Measurements from ENCODE around the gene TRIM41.

Gene TRIM41

DNA sequence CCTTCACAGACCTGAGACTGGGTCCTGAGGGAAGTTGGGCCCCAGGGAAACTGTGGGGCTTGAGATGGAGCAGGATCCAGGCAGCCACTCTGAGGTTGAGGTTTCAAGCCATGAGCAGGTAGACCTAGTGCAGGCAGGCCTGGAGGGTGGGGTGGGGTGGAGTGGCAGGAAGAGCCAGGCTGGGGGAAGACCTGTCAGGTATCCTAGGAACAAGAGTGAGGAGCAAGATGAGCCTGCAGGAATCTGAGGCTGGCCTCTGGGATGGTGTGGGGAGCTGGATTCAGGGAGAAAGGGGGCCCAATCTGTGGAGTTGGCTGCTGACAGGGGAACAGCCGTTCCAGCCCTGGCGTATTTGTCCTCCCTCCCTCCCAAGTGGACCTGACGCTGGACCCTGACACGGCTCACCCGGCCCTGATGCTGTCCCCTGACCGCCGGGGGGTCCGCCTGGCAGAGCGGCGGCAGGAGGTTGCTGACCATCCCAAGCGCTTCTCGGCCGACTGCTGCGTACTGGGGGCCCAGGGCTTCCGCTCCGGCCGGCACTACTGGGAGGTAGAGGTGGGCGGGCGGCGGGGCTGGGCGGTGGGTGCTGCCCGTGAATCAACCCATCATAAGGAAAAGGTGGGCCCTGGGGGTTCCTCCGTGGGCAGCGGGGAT is 10.8 kb downstream of the TRIM41 start:
- DNase-seq = peak; percentile 61

DNA sequence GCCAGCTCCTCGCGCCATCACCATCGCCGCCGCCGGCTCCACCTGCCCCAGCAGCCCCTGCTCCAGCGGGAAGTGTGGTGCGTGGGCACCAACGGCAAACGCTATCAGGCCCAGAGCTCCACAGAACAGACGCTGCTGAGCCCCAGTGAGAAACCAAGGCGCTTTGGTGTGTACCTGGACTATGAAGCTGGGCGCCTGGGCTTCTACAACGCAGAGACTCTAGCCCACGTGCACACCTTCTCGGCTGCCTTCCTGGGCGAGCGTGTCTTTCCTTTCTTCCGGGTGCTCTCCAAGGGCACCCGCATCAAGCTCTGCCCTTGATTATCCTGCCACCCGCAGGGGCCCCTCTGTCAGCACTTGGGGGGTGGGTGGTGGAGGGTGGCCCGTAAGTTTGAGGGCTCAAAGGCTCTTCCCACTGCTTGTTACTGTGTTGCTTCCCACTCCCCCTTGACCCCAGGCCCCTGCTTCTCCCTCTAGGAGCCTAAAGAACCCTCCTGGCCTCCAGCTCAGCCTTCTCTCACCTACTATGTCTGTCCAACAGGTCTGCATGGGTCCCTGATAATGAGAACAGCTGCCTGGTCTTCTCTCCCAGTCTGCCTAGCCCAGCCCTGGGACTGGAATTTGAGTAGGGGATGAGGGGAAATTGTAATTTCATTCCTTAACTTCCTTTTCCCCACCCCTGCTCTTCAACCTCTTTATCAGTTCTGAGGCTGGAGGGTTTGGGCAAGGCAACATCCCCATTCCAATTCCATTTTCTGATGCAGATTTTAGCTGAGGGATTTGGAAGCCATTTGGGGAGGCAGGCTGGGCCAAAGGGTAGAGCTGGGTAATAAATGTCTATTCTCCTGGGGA is 11.6 kb downstream of the TRIM41 start:
- peak; percentile 69 for DNase-seq

DNA sequence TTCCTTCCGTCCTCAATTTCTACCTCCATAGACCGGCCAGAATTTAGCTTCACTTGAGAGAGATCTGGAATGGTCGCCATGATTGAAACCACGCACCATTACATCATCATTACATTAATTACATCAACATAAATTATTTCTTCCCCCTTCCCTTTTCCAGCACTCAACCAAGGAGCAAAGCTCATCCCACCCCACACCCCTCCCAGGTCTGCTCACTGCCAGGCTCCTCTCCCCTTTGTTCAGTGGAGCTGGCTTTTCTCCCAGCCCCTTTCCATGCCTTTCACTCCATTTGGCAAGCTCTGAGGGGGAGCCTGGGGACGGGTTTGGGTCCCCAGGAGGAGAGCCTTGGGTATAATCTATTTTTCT is 12.2 kb downstream of the TRIM41 start:
- DNase-seq = no peak

DNA sequence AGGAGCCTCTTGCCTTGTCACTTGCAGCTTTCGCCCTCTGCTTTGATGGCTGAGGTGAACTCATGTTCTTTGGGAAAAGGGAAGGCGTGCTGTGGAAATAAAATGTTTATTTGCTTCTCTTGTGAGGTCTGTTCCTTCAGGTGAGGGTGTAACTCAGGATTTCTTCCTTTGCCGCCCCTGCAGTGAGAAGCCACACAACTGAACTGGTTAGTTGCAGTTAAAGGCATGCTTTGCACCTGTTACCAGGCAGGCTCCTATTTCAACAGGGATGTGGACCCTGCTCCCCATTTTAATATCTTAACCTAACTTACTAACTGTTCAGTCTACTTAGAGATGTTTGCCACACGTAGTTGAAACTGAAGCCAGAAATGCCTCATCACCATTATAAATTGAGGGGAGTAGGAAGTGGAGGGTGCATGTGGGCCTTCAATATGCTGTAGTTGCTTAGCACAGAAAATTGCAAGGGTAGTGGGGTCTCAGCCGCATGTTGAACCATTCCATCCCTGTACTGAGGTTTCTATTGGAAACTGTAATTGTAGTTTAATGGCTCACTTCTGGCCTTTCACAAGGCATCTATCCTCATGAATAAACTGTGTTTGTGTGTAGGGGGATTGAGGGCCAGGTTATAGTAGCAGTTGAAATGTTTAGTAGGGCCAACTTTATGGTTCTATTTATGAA is 12.7 kb downstream of the TRIM41 start:
- peak; percentile 67 for DNase-seq

DNA sequence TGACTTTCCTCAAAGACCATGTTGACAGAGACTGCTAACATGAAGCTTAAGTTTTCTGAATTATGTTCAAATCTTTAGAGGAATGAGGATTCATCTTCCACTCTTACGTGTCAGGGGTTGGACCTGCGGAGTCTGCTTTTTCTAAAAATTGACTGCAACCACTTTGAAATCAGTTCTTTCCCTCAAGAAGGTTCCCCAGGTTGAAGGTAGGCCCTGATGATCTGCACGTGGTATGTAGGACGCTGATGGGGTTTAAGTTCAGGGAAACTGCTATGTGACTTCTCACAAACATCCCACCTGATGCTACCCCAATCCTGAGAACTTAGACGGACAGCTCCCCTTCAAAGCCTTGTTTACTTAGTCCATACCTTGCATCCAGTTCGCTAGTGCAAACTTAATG is 13.4 kb downstream of the TRIM41 start:
- DNase-seq = no peak

DNA sequence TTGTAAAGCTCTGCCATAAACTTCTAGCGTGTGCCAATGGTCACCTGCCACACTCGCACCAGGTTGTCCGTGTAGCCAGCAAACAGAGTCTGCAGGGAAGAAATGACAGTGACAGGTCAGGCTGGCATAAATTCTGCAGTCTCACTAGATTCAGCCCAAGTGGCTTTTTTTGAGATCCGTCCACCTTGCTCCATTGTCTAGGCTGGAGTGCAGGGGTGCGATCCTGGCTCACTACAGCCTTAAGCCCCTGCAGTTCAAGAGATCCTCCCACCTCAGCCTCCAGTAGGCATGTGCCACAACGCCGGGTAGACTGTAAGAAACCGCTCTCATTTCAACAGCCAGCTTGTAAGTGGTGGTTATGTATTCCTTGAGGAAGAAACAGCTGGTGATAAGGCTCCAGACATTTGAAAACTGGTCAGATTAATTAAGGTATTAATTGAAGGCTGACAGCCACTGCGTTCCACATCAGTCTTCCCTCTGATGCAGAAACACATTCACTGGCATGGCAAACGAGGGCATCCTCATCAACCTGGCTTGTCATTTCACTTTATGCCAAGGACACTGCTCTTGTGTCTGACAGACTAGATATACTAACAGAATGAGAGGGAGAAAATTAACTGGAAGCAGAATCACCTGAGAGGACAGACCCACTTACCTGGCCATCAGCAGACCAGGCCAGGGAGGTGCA is 14.0 kb downstream of the TRIM41 start:
- DNase-seq = no peak

DNA sequence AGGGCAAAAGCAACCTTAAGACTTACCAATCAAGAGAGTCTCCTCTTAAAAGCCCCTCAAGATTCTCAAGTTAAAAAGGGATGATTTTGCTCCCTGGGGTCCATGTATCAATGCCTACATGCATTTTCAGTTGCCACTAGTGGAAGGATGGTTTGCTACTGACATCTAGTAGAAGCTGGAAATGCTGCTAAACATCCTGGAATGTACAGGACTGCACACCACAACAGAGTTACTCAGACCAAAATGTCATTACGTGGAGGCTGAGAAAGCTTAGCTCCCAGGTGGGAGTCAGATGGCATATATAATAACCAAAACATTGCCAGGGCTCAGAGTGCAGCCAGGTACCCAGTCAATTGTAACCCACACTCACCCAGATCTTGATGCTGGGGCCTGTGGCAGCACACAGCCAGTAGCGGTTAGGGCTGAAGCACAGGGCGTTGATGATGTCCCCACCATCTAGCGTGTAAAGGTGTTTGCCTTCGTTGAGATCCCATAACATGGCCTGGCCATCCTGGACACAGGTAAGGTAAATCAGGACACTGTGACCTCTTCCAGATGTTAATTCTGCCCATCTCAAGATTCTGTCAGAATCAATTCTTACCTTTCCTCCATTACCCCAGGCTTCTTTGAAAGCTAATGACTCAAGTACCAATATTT is 14.8 kb downstream of the TRIM41 start:
- no peak for DNase-seq

DNA sequence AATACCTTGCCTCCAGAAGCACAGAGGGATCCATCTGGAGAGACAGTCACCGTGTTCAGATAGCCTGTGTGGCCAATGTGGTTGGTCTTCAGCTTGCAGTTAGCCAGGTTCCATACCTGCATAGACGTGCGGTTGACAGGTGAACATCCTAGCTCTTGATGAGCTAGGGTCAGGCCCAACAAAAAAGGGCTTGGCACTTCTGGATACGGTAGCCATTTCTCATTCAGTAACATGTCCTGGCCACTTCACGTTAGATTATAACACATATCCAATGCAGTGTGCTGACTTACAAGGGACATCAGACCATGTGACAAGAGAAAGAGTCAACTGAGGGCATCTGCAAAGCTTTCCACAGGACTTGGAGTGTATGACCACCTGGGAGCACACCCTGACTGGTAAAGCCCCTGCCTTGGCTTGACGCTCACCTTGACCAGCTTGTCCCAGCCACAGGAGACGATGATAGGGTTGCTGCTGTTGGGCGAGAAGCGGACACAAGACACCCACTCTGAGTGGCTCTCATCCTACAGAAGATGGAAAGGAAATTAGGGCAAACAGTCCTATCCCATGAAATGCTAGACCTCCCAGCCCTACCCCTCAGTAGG is 16.1 kb downstream of the TRIM41 start:
- DNase-seq = no peak

DNA sequence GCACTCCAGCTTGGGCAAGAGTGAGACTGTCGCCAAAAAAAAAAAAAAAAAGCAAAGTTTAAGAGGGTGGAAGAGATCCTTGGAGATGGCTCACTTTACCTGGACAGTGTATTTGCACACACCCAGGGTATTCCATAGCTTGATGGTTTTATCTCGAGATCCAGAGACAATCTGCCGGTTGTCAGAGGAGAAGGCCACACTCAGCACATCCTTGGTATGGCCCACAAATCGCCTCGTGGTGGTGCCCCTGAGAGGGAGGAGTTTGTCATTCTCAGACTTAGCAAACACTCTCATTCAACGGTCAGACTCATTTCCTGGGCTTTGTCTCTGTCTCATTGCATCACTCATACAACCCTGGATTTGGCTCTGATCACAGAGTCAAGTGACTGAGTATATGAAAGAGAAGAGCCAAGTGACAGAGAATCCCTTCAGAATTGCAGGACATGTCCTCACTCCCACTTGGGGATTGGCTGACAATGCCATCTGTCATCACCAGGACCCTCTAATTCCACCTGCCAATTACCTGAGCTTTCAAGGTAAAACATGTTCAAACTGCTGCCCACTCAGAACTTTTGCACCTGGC is 18.4 kb downstream of the TRIM41 start:
- DNase-seq = peak; percentile 79

DNA sequence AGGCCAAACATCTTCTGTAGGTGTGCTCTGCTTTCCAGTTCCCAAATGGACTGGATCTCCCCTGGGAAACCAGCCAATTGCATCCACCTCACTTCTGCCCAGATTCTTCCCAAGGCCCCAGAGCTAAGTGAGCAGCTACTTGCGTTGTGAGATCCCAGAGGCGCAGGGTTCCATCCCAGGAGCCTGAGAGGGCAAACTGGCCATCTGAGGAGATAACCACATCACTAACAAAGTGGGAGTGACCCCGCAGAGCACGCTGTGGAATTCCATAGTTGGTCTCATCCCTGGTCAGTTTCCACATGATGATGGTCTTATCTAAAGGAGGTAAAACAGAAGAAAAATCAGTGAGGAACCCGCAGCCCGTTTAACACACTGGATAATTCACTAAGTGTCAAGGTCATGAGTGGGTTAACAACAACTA is 19.0 kb downstream of the TRIM41 start:
- DNase-seq = peak; percentile 59

DNA sequence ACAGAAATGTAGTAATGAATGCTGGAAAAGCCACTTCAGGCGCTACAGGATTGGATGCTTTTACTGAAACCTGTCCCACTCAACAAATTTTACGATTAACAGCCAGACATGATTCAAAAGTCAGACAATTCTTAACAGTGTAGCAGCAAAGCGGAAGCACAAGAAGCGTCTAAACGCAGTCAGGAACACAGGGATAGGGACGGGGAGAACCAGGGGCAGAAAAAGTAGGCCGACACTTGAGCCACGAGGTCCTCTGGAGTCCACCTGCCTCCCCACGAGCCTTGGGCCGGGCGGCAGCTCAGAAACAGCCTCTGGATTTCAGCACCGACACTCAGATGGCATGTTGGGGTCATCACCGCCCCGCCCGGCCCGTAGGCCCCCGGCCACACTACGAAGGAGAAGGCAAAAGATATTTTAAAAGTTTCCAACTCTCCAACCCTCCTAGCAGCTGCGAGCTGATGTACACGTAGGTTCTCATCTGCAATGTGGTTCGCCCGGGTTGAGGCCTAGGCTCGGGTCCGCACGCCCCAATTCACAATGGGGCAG is 20.0 kb downstream of the TRIM41 start:
- DNase-seq = no peak

DNA sequence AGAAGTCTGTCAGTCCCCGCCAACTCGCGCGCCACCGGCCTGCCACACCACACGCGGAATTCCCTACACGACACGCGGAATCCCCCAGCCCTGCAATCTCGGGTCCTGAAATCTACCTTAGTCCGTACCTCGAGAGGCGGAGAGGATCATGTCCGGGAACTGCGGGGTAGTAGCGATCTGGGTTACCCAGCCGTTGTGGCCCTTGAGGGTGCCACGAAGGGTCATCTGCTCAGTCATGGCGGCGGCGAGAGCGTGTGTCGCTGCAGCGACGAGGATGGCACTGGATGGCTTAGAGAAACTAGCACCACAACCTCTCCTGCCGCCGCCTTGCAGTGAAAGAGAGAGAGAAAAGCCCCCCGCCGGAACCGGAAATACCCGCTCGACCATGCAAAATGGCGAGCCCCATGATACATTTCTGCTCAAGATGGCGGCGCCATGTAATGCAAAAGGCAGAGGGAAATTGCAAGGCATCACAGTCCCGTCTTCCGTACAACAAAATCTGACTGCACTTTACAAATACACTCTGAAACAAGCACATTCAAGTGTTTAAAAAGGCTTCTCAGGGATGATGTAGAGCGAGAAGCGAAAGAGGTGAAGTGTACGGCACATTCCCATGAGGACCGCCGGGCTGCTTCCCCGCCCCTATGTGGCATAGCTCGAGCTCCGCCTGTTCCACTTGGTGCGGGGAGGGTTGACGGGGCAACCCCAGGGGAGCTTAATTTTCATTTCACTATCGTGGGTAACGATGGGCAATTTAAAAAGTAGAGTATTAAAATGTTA is 20.7 kb downstream of the TRIM41 start, which contains the start of gene RACK1:
Gene RACK1, minus strand, starts transcription at position 343 of the 780 bp plus-strand sequence. Its CDS starts 106 bp downstream, at position 237.
- DNase-seq = peak; percentile 92

DNA sequence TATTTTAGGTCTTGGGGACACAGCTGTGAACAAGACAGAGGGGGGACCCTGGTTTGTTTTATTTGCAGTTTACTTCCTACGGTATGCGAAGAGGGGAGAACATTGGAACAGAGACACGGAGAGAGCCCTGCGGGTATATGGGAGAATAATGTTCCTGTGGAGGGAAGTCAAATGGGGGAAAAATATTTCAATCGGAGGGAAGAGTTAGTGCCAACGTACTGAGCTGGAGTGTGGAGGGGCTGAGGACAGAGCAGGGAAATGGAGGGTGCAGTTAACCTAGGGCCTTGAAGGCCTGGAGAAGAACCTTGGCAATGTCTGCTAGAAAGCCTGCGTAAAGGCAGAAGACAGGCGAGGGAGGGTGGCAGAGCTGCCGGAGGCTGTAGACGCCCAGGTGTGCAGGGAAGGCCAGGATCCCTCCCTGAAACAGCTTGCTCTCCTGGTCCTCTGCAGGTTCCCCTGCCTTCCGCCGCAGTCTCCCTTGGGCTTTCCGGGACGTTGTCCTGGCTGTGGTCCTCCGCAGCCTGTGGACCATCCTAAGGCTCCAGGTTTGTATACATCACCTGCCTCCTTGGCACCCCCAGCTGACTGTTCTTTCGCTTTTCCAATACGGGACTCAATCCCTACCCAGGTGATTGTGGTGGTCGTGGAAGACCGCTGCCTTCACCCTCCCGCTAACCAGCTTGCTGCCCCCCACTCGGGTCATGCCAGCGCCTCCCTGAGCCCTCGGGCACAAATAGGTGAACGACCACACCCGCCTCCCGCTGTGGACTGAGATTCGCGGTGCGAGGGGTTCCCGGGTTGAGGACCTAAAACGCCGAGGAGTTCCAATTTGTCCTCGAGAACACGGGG is 22.6 kb downstream of the TRIM41 start:
- DNase-seq = no peak

DNA sequence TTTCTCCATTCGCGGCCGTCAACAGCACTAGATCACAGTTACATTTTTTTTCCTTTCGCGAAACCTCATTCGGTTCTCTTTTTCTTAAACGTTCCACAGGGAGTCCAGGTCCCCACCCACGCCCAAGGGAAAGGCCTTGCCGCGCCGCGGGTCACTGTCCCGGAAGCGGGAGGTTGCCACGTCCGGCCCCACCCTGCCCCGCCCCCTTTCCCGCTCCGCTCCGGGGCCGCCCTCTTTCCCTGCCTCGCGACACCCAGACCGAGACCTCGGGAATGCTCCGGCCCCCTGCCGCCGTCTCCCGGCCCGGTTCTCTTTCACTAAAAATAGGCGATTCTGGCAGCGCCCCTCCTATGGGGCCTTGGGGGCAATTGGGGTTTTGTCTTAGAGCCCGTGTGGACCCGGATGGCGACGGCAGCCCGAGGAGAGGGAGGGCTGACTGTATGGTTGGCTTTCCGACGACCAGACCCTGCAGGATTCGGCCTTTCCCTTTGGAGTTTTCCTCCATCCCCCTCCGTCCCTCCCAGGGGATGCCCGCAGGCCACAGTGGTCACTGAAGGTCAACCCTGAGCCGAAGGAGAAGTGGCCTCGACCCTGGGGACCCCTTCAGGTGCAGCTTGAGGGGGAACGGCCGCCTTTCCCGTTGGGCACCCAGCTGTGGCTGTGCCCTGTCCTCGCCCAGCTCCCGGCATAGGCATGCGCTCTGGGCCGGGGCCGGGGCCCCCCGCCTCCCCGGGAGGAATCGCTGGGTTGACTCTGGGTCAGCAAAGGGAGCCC is 23.4 kb downstream of the TRIM41 start:
- peak; percentile 91 for DNase-seq

DNA sequence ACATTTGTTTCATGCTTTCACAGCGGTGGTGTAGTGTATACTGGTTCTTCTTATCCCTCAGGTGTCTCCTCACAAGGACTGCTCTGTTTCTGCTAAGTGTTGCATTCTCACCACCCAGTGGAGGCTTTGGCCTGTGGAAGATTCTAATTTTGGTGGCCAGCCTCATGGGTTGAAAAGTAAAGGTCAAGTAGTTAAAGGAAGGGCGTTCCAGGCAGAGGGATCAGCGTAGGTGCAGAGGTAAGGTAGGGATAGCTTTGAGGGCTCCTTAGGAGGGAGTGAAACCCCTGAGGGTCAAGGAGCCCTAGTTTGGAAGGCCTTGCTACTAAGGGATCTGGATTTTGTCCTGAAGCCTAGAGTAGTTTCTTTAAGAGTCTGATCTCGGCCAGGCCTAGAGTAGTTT is 25.2 kb downstream of the TRIM41 start:
- DNase-seq = no peak

DNA sequence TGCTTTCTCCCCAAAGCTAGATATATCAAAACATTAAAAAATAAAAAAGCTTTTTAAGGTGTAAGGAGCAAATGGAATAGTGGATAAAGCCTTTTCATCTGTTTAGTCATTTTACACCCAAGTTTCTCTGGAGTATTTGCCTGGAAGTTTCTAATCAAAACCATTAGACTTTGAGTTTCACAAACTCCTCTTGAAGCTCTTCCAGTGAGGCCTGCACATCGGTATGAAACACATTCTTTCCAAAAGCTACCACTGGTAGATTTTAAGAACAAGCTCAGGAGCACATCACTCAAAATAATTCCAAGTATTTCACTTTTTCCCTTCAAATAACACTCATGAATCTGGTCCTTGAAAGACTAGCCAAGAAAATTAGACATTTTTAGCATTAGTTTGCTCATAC is 32.2 kb downstream of the TRIM41 start:
- DNase-seq = no peak

DNA sequence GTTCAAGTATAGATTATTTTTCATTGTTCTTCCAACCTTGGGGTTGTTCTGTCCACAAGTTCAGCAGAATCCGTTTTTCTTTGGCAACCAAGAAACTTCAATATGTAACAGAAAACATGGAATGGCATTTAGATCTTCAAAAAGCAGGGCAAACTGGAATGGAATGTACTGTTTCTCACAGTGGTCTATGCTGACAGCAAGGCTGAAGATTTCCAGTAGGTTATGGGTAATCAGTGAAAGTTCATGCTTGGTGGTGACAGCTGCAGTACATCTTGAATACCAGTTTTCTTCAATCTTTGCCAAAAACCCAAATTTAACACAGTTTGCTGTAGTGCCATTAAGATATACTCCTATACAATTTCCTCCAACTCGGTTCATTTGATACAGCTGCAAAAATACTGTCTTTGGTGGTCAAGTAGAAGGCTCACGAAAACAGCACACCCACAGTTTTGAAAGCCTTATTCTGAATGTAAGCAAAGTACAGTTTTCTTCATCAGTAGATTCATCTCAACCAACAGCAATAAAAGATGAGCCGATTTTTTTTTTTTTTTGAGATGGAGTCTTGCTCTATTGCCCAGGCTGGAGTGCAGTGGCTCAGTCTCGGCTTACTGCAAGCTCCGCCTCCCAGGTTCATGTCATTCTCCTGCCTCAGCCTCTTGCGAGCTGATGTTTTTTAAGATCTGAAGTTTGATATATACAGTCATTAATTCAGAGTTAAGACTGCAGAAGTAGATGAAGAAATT is 32.9 kb downstream of the TRIM41 start:
- peak; percentile 22 for DNase-seq

DNA sequence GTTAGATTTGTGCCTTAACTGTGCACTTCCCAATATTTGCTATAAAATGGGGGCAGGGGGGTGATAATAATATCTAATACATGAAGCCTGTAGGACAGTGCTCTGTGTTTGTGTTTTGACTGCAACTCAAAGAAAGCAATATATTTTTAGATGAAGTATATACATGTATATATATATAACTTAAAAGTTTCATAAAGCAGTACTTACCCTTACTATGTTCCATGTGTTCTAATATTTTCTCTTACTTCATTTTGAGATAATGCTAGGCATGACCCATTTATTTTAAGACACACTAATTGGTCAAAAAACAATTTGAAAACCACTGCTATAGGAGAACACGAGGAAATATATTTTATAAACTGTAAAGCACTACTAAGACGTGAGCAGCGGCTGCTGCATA is 35.5 kb downstream of the TRIM41 start:
- DNase-seq = no peak

Data from activated CD8-positive, alpha-beta memory T cell treated with anti-CD3 and anti-CD28 coated beads, Interleukin-2, amount 50 U/mL, for 48 hours (primary cell).